Gastrocnemius medialis (tissue), 4 donors: Measurements from ENCODE around the gene NUDT2. TPM values are rescaled to one million over a fixed set of nuclear protein-coding genes. Genes with fewer than 3 reads are reported as not detected.

Source experiments
- ATAC-seq, 2 donors: fragments of 150-250 bp; one replicate each; pipeline ENCODE4 v1.9.1; 2016
- DNase-seq, 2 donors: peaks; one replicate each; pipeline ENCODE4 v3.0.0-alpha.2; 2019
- H3K27ac ChIP-seq, 4 donors: fragments of 200-600 bp; sonication (generic); 1 replicate in 1 of 4; 2 replicates in 3 of 4; pipeline ENCODE4 v1.5.1; 2016 to 2018; ENCODE audit warnings: mild to moderate bottlenecking in 2 of 4, moderate library complexity in 1 of 4
- H3K27me3 ChIP-seq, 3 donors: fragments of 200-600 bp; sonication (generic) in 2 of 3; 1 replicate in 1 of 3; 2 replicates in 2 of 3; pipeline versions ENCODE4 v1.5.1 to v1.6.0; 2016 to 2019; ENCODE audit warnings: mild to moderate bottlenecking in 1 of 3, moderate library complexity in 1 of 3
- H3K36me3 ChIP-seq, 2 donors: fragments of 200-600 bp; sonication (generic) in 1 of 2; one replicate each; pipeline ENCODE4 v1.5.1; 2017 to 2018
- H3K4me1 ChIP-seq, 2 donors: fragments of 200-600 bp; sonication (generic) in 1 of 2; one replicate each; pipeline ENCODE4 v1.5.1; 2016 to 2017; ENCODE audit warnings: mild to moderate bottlenecking in 2 of 2
- H3K4me3 ChIP-seq, 4 donors: fragments of 200-600 bp; sonication (generic) in 3 of 4; 1 replicate in 1 of 4; 2 replicates in 3 of 4; pipeline ENCODE4 v1.5.1; 2016 to 2019; ENCODE audit warnings: mild to moderate bottlenecking in 2 of 4
- H3K9me3 ChIP-seq, 3 donors: fragments of 200-600 bp; sonication (generic) in 2 of 3; 1 replicate in 1 of 3; 2 replicates in 2 of 3; pipeline ENCODE4 v1.5.1; 2016 to 2019
- CTCF ChIP-seq, 5 experiments: fragments of 450-650 bp in 3 of 5; fragments of 200-600 bp in 2 of 5; sonication (generic) in 2 of 5; IDR thresholded peaks in 4 of 5; conservative IDR thresholded peaks in 1 of 5; 1 replicate in 4 of 5; 2 replicates in 1 of 5; pipeline ENCODE4 v1.5.1; 2016 to 2019; ENCODE audit warnings: antibody characterized with exemption in 5 of 5, mild to moderate bottlenecking in 3 of 5, moderate library complexity in 3 of 5
- POLR2A ChIP-seq, 2 donors: fragments of 450-650 bp; IDR thresholded peaks; one replicate each; pipeline ENCODE4 v1.6.1; 2017; ENCODE audit warnings: antibody characterized with exemption in 2 of 2, mild to moderate bottlenecking in 2 of 2, moderate library complexity in 2 of 2
- in situ Hi-C, 4 donors: fragments of 200-750 bp; cut with MboI; loops; one replicate each; pipeline versions ENCODE4 v1.15.0 to v1.8.0; 2017; ENCODE audit warnings: low sequenced_read_pairs in 4 of 4
- intact Hi-C: fragments of 100-400 bp; cut with DNase I; formaldehyde crosslinking; loops from one replicate; pipeline ENCODE4 v1.15.1; 2023; ENCODE audit warnings: low total_unique reads
- total RNA-seq, 4 donors: library from RNA; depleted of rRNA; stranded (reverse); fragments of >200 nt; gene quantifications; one replicate each; pipeline versions ENCODE4 v1.1.0 to v1.2.3, GENCODE V29; 2016

Gene NUDT2
- total RNA-seq, 4 donors from 2014 or later: 8.2 to 19.9 (median 16.1) TPM

DNA sequence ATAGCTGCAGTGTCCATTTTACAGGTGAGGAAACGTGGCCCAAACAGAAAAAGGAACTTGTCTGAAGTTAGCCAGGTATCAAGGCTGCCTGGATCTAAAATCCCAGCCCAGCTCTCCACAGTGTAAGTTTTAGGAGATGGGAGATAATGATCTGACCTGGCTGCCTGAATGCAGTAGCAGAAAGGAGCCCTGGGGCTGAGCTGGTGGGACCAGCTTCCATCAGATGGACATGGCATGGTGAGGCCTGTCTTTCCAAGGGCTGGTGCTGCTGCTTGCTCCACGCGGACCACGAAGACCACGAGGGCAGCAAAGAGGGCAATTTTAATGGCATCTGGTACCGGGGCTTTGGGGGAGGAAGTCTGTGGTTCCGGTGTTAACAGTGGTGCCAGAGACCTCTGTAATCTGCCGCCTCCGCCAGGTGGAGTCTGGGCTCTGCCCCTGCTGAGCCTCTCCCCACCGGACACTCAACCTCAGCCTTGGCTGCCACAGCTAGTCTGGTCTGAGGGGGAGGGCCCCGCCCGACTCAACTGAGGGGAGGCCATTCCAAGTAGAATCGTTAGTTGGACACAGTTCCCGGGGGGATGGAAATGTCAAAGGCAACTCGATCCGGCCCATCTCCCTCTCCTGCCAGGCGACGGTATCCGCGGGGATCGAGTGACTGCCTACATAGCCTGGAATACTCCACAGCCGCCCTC, 46.7 kb downstream of the NUDT2 start:
- H3K4me1 ChIP-seq: peaks cover 26 to 42% of the 10 kb centered on the region in 2 donors
- H3K9me3 ChIP-seq: no peaks in the 10 kb centered on the region
- peak; percentile 65 to 90 for DNase-seq
- no peak for TF ChIP-seq POLR2A (IDR thresholded peaks at IDR 0.05)
- TF ChIP-seq CTCF (IDR thresholded peaks at IDR 0.05 in 4 of 5, conservative IDR thresholded peaks at IDR 0.05 in 1 of 5): peak in 3 of 5 experiments; percentile 19 to 47 (median 42)
- peak overlapping the region; percentile 72 to 85 (median 78) for H3K4me3 ChIP-seq
- H3K36me3 ChIP-seq: peaks cover 0 to 14% of the 10 kb centered on the region in 2 donors
- H3K27me3 ChIP-seq: no peaks in the 10 kb centered on the region
- peak overlapping the region; percentile 89 to 93 (median 92) for H3K27ac ChIP-seq
- intact Hi-C loops: loop anchor here (2.0 to 5.0 kb wide), 3 partner anchors 33 to 249 kb away; partner anchors contain the start of gene DCAF12
- in situ Hi-C loops: loop anchor here (5.0 kb wide), 2 partner anchors 39 to 44 kb away; no protein-coding TSS in a partner anchor
- ATAC-seq: peak; percentile 44 to 52

DNA sequence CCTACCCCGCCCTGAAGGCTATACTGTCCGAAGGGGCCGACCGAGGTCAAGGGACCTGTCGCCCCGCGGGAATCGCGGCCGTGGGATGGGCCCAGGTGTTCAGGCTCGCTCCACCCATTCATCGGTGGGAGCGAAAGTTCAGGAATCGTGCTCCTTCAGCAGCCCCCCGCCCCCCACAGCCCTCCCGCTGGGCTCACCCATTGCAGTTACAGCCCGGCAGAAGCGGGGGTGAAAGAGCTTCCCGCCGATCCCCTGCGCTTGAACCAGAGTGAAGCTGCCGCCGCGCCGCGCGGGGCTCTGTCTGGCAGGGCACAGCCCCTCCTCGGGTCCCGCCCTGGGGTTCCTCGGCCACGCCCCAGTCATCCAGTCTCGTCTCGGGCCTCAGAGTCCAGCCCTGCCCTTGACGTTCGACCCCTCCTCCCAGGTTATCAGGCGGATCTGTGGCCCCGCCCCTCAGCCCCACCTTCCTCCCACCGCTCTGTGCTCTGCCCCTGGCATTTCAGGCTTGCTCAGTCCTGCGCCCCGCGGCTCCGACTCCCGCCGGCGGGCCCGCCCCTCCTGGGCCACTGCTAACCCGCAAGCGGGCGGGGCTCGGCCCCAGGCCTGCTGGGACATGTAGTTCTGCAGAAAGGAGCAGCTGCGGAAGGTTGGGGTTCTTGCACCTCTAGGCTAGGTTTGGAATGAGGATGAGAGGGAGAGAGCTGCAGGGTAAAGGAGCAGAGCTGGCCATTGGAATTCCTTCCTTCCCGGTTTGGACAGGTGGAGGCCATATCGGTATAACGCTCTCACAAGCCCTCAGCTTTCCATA, 47.4 kb downstream of the NUDT2 start, which contains the start of gene MYORG:
Gene MYORG, minus strand, starts transcription at position 303 of the 808 bp plus-strand sequence. CDS start 3,955 bp downstream, outside the sequence.
- H3K36me3 ChIP-seq: peaks cover 0 to 7% of the 10 kb centered on the region in 2 donors
- no peaks in the 10 kb centered on the region for H3K9me3 ChIP-seq
- peak within 1 kb of the TSS; percentile 72 to 85 (median 78) for H3K4me3 ChIP-seq
- H3K27me3 ChIP-seq: no peaks in the 10 kb centered on the region
- in situ Hi-C loops (loop anchor here (5.0 kb wide), 2 partner anchors 39 to 44 kb away; no protein-coding TSS in a partner anchor), intact Hi-C loops (loop anchor here (2.0 to 5.0 kb wide), 2 partner anchors 120 to 249 kb away; partner anchors contain the start of gene DCAF12)
- ATAC-seq (peak; percentile 64 to 66), DNase-seq (peak; percentile 95 to 98)
- peak; percentile 78 to 94 for TF ChIP-seq POLR2A (IDR thresholded peaks at IDR 0.05)
- TF ChIP-seq CTCF (IDR thresholded peaks at IDR 0.05 in 4 of 5, conservative IDR thresholded peaks at IDR 0.05 in 1 of 5): peak in 1 of 5 experiments; percentile 4
- H3K27ac ChIP-seq: peak within 1 kb of the TSS; percentile 89 to 93 (median 92)
- peaks cover 31 to 48% of the 10 kb centered on the region in 2 donors for H3K4me1 ChIP-seq

- TF ChIP-seq POLR2A (IDR thresholded peaks at IDR 0.05) (no peak), CTCF (IDR thresholded peaks at IDR 0.05 in 4 of 5, conservative IDR thresholded peaks at IDR 0.05 in 1 of 5) (no peak)
- Histone ChIP-seq H3K27ac (peak overlapping the region; percentile 89 to 93 (median 92)), H3K36me3 (peaks cover 0 to under 1% of the 10 kb centered on the region in 2 donors), H3K4me3 (peak overlapping the region; percentile 72 to 85 (median 78)), H3K9me3 (no peaks in the 10 kb centered on the region), H3K27me3 (no peaks in the 10 kb centered on the region), H3K4me1 (peaks cover 31 to 48% of the 10 kb centered on the region in 2 donors)
- intact Hi-C loops (loop anchor here (2.0 to 5.0 kb wide), 2 partner anchors 121 to 250 kb away; partner anchors contain the start of gene DCAF12), in situ Hi-C loops (loop anchor here (5.0 kb wide), 2 partner anchors 40 to 45 kb away; no protein-coding TSS in a partner anchor)
- DNase-seq (peak in 1 of 2 donors; percentile 50), ATAC-seq (peak in 1 of 2 donors; percentile 2)
Observed at GRCh38 chr9:34377404-34377746, 48.0 kb downstream of the NUDT2 start.

GRCh38 chr9:34378376-34379060, 49.1 kb downstream of the NUDT2 start:
- intact Hi-C loops (loop anchor here (1.0 to 5.0 kb wide), 2 partner anchors 46 to 251 kb away; partner anchors contain the start of gene DCAF12), in situ Hi-C loops (loop anchor here (5.0 kb wide), 2 partner anchors 41 to 46 kb away; no protein-coding TSS in a partner anchor)

More at GRCh38 chr9:34378376-34379060, 49.1 kb downstream of the NUDT2 start:
- Histone ChIP-seq H3K36me3 (no peaks in the 10 kb centered on the region), H3K4me1 (peaks cover 31 to 45% of the 10 kb centered on the region in 2 donors), H3K9me3 (no peaks in the 10 kb centered on the region), H3K27ac (peak overlapping the region in 3 of 4 donors; percentile 29 to 93 (median 55)), H3K27me3 (no peaks in the 10 kb centered on the region), H3K4me3 (no peak overlapping the region)
- TF ChIP-seq CTCF (IDR thresholded peaks at IDR 0.05 in 4 of 5, conservative IDR thresholded peaks at IDR 0.05 in 1 of 5): no peak
- TF ChIP-seq POLR2A (IDR thresholded peaks at IDR 0.05): no peak
- ATAC-seq (no peak), DNase-seq (no peak)
